ENCODE data around the gene NGRN.

The NGRN gene

DNA sequence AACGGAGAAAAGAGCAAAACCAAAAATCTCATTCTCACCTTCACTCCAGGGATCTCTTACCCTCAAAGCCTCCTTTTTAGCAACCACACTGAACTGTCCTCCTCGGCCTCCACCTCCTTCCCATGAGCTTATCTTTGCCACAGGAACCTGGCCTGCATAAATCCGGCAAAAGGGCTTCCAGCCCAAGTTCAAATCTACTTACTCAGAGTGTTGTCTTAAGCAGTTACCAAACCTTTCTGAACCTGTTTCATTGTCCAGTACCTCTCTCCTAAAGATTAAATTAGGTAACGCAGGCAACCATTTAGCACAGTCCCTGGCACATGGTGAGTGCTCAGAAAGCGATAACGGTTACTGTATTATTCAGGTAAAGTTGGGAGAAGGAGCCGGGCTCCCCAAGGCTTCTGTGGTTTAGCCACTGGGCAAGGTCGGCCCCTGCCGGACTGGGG is 32.5 kb upstream of the NGRN start:
- Histone ChIP-seq H3K9me3 (no peaks in the 10 kb centered on the region), H3K27ac (peak overlapping the region; percentile 97), H3K4me3 (ENCODE audit: low read depth in 1 of 2, low read length in 1 of 2) (peak overlapping the region; percentile 84 to 85), H3K27me3 (no peaks in the 10 kb centered on the region), H3K4me1 (ENCODE audit: control insufficient read depth in 1 of 2, insufficient read depth in 1 of 2, low read depth in 1 of 2, low read length in 1 of 2) (peaks cover 44 to 46% of the 10 kb centered on the region in 2 experiments), H3K36me3 (peaks cover 30% of the 10 kb centered on the region)
- TF ChIP-seq, protein P1, sequence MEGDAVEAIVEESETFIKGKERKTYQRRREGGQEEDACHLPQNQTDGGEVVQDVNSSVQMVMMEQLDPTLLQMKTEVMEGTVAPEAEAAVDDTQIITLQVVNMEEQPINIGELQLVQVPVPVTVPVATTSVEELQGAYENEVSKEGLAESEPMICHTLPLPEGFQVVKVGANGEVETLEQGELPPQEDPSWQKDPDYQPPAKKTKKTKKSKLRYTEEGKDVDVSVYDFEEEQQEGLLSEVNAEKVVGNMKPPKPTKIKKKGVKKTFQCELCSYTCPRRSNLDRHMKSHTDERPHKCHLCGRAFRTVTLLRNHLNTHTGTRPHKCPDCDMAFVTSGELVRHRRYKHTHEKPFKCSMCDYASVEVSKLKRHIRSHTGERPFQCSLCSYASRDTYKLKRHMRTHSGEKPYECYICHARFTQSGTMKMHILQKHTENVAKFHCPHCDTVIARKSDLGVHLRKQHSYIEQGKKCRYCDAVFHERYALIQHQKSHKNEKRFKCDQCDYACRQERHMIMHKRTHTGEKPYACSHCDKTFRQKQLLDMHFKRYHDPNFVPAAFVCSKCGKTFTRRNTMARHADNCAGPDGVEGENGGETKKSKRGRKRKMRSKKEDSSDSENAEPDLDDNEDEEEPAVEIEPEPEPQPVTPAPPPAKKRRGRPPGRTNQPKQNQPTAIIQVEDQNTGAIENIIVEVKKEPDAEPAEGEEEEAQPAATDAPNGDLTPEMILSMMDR (IDR thresholded peaks at IDR 0.05), result peak; percentile 72

DNA sequence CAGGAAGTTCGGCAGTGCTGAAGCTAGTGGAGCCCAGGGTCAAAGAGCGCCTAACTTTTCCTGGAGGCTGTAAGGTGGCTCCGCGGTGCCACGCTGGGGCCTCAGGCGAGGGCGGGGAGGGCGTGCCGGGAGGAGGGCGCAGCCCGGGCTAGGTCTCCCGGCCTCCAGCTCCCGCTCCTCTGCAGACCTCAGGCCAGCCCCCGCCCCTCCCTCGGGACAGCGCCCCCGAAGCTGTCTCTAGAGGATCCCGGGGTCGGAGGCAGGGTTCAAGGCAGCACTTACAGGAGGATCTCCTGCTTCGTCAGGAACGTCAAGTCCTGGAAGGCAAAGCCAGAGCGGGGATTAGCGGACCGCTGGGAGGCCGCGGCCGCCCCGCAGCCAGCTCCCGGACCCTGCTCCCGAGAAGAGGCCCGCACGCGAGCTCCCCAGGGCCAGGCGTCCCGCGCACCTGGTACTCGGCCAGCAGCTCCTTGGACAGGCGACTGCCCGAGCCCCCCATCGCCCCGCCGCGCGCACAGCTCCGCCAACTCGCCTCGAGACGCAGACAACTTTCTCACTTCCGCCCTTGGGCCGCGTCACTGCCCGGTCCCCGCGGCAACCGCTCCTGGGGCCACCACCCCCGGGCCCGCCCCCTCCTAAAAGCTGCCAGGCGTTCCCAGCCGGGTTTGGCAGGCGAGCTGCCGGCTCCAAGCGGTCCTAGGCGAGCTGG is 31.9 kb upstream of the NGRN start, which contains the start of gene CIB1:
Gene CIB1, minus strand, starts transcription at position 555 of the 709 bp plus-strand sequence. Its CDS starts 56 bp downstream, at position 499.
- peaks cover 44 to 46% of the 10 kb centered on the region in 2 experiments for H3K4me1 ChIP-seq (ENCODE audit: control insufficient read depth in 1 of 2, insufficient read depth in 1 of 2, low read depth in 1 of 2, low read length in 1 of 2)
- H3K27me3 ChIP-seq, result no peaks in the 10 kb centered on the region
- peak within 1 kb of the TSS; percentile 84 to 85 for H3K4me3 ChIP-seq (ENCODE audit: low read depth in 1 of 2, low read length in 1 of 2)
- no peaks in the 10 kb centered on the region for H3K9me3 ChIP-seq
- TF ChIP-seq, protein P1 (IDR thresholded peaks at IDR 0.05), result no peak
- H3K27ac ChIP-seq, result peak within 1 kb of the TSS; percentile 97
- H3K36me3 ChIP-seq, result peaks cover 24% of the 10 kb centered on the region

DNA sequence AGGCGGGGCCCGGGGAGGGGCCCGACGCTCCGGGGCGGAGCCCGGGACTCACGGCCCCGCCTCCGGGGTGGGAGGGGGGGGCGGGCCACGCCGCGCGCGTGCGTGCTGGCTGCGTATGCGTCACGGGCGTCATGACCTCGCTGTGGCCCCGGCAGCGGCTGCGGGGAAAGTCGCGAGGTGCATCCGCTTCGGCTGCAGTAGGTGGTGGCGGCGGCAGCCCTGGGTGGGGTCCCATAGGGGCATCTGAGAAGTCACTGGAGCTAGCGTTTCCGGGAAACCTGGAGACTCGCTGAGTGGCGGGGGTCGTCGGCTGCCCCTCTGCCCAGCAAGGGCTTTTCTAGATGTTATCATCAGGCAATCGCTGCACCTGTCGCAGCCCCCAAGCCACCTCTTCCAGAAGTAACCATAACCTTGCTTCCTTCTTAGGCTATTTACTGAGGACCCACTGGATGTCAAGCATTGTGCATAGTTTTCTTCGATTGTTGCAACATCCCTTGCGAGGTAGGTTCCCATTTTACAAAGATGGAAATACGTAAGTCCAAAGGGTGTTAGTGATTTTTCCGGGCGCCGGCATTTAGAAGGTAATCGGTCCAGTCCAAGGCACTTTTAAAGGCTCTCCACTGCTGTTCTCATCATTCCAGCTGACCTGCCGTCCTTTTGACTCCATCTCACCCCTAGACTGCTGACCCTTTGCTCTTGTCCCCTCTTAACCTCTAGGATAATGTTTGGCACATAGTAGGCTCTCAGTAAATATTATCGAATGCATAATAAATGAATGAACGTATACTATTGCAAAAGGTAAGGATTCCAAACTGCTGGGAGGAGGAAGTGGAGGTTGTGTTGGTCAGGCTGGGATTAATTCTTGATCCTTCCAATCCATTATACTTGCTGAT is 31.1 kb upstream of the NGRN start, which contains the start of gene GDPGP1:
Gene GDPGP1, plus strand, starts transcription at position 114 of the 893 bp plus-strand sequence. CDS start 6,700 bp downstream, outside the sequence.
- peak within 1 kb of the TSS; percentile 97 for H3K27ac ChIP-seq
- no peaks in the 10 kb centered on the region for H3K9me3 ChIP-seq
- H3K36me3 ChIP-seq, result peaks cover 16% of the 10 kb centered on the region
- H3K4me3 ChIP-seq (ENCODE audit: low read depth in 1 of 2, low read length in 1 of 2), result peak within 1 kb of the TSS; percentile 84 to 85
- TF ChIP-seq, protein P1 (IDR thresholded peaks at IDR 0.05), result peak; percentile 44
- H3K4me1 ChIP-seq (ENCODE audit: control insufficient read depth in 1 of 2, insufficient read depth in 1 of 2, low read depth in 1 of 2, low read length in 1 of 2), result peaks cover 44 to 46% of the 10 kb centered on the region in 2 experiments
- no peaks in the 10 kb centered on the region for H3K27me3 ChIP-seq

DNA sequence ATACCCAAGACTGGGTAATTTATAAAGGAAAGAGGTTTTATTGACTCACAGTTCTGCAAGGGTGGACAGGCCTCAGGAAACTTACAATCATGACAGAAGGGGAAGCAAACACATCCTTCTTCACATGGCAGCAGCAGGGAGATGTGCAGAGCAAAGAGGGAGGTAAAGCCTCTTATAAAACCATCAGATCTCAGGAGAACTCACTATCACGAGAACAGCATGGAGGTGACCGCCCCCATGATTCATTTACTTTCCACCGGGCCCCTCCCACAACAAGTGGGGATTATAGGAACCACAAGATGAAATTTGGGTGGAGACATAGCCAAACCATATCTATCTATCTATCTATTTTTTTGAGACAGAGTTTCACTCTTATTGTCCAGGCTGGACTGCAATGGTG is 26.1 kb upstream of the NGRN start:
- H3K4me1 ChIP-seq (ENCODE audit: control insufficient read depth in 1 of 2, insufficient read depth in 1 of 2, low read depth in 1 of 2, low read length in 1 of 2), result peaks cover 7% of the 10 kb centered on the region in 2 experiments
- TF ChIP-seq, protein P1 (IDR thresholded peaks at IDR 0.05), result no peak
- H3K27me3 ChIP-seq, result no peaks in the 10 kb centered on the region
- H3K9me3 ChIP-seq, result no peaks in the 10 kb centered on the region
- peaks cover 6% of the 10 kb centered on the region for H3K36me3 ChIP-seq
- no peak overlapping the region for H3K4me3 ChIP-seq (ENCODE audit: low read depth in 1 of 2, low read length in 1 of 2)
- H3K27ac ChIP-seq, result no peak overlapping the region

DNA sequence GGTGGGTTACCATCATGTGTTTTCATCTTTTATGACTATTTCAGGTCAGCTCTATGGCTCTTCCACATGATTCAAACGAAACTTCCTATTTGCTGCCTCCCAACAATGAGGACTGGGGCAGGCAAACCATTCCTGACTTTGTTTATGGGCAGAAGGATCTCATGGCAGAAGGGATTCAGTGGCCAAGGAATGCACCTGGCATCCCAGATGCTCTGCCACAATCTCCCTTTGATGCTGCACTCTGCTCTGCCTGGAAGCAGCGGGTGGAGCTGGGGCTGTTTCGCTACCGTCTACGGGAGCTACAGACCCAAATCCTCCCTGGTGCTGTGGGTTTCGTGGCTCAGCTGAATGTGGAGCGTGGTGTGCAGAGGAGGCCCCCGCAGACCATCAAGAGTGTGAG is 24.6 kb upstream of the NGRN start:
- no peak overlapping the region for H3K27ac ChIP-seq
- H3K27me3 ChIP-seq, result no peaks in the 10 kb centered on the region
- no peak overlapping the region for H3K4me3 ChIP-seq (ENCODE audit: low read depth in 1 of 2, low read length in 1 of 2)
- no peaks in the 10 kb centered on the region for H3K9me3 ChIP-seq
- H3K36me3 ChIP-seq, result peaks cover 6% of the 10 kb centered on the region
- no peaks in the 10 kb centered on the region for H3K4me1 ChIP-seq (ENCODE audit: control insufficient read depth in 1 of 2, insufficient read depth in 1 of 2, low read depth in 1 of 2, low read length in 1 of 2)
- TF ChIP-seq, protein P1 (IDR thresholded peaks at IDR 0.05), result no peak

Measured in neutrophil (primary cell).